Activated CD8-positive, alpha-beta T cell treated with anti-CD3 and anti-CD28 coated beads for 36 hours (primary cell): ENCODE measurements around the gene SPATA19. TPM values are rescaled to one million over a fixed set of nuclear protein-coding genes. Genes with fewer than 3 reads are reported as not detected.

Source experiments
- ATAC-seq: fragments of 200-7000 bp; cut with Tn5 transposase; one replicate; pipeline ENCODE4 v1.10.0; 2021; ENCODE audit warnings: mild to moderate bottlenecking, moderate library complexity
- CTCF ChIA-PET: fragments of 350-600 bp; sonication (Branson Sonifier 250); formaldehyde crosslinking; loops from one replicate; lab custom pipeline; 2021; ENCODE audit warnings: antibody characterized with exemption; lab: Charles Lee
- POLR2A ChIA-PET: fragments of 350-600 bp; sonication (Branson Sonifier 250); formaldehyde crosslinking; loops from one replicate; lab custom pipeline; 2021; ENCODE audit warnings: antibody characterized with exemption; lab: Charles Lee
- DNase-seq: peaks from one replicate; pipeline ENCODE4 v3.0.0-alpha.2; 2020
- H3K27ac Mint-ChIP-seq: one replicate; pipeline ENCODE4 v1.8.0; 2021; ENCODE audit warnings: mild to moderate bottlenecking, mixed read lengths
- H3K27me3 Mint-ChIP-seq: one replicate; pipeline ENCODE4 v1.8.0; 2021; ENCODE audit warnings: mixed read lengths
- H3K36me3 Mint-ChIP-seq: one replicate; pipeline ENCODE4 v1.8.0; 2021; ENCODE audit warnings: low read depth, mixed read lengths
- H3K4me1 Mint-ChIP-seq: one replicate; pipeline ENCODE4 v1.8.0; 2021; ENCODE audit warnings: low read depth, mixed read lengths
- H3K4me3 Mint-ChIP-seq: one replicate; pipeline ENCODE4 v1.8.0; 2021; ENCODE audit warnings: mild to moderate bottlenecking, moderate library complexity, mixed read lengths
- H3K9me3 Mint-ChIP-seq: one replicate; pipeline ENCODE4 v1.8.0; 2021; ENCODE audit warnings: mixed read lengths
- CTCF ChIP-seq: fragments of 200-600 bp; IDR thresholded peaks from one replicate; pipeline ENCODE4 v1.8.0; 2022; ENCODE audit warnings: antibody characterized with exemption, mild to moderate bottlenecking
- intact Hi-C: fragments of 100-400 bp; cut with micrococcal nuclease; formaldehyde crosslinking; loops from one replicate; pipeline ENCODE4 v1.10.0; 2022
- total RNA-seq, 2 experiments: library from RNA; stranded (reverse); gene quantifications; one replicate each; pipeline ENCODE4 v1.2.3, GENCODE V29; 2021

SPATA19 gene
- total RNA-seq, 2 experiments from 2014 or later: not detected

- TF ChIP-seq CTCF: no peak
- no peak overlapping the region for H3K27ac Mint-ChIP-seq
- ChIA-PET CTCF (no interaction called here), POLR2A (no interaction called here)
- no peak overlapping the region for H3K4me3 Mint-ChIP-seq
- DNase-seq: no peak
- H3K9me3 Mint-ChIP-seq: no peaks in the 10 kb centered on the region
- ATAC-seq: no peak
- H3K36me3 Mint-ChIP-seq: no peaks in the 10 kb centered on the region
- intact Hi-C loops: no loop called here
- H3K4me1 Mint-ChIP-seq: no peaks in the 10 kb centered on the region
- H3K27me3 Mint-ChIP-seq: no peaks in the 10 kb centered on the region
Observed at GRCh38 chr11:133825156-133825555, 20.2 kb downstream of the SPATA19 start.

- Mint-ChIP-seq H3K4me3 (no peak overlapping the region), H3K36me3 (no peaks in the 10 kb centered on the region), H3K9me3 (no peaks in the 10 kb centered on the region), H3K27ac (no peak overlapping the region), H3K4me1 (no peaks in the 10 kb centered on the region), H3K27me3 (no peaks in the 10 kb centered on the region)
- ChIA-PET CTCF (no interaction called here), POLR2A (no interaction called here)
- TF ChIP-seq CTCF: no peak
- ATAC-seq (no peak), DNase-seq (no peak)
- intact Hi-C loops: no loop called here
Observed at GRCh38 chr11:133824593-133824992, 20.7 kb downstream of the SPATA19 start.

GRCh38 chr11:133823614-133824013 is 21.7 kb downstream of the SPATA19 start:
- POLR2A ChIA-PET: no interaction called here
- H3K4me1 Mint-ChIP-seq: no peaks in the 10 kb centered on the region
- CTCF ChIA-PET: interaction anchor here (0.8 kb wide), 1 partner anchor 239 kb away, joined by 3 read pairs; no protein-coding TSS in a partner anchor
- TF ChIP-seq CTCF: no peak
- no peak for ATAC-seq
- intact Hi-C loops: no loop called here
- no peaks in the 10 kb centered on the region for H3K36me3 Mint-ChIP-seq
- no peak for DNase-seq
- no peak overlapping the region for H3K27ac Mint-ChIP-seq
- no peaks in the 10 kb centered on the region for H3K27me3 Mint-ChIP-seq
- no peaks in the 10 kb centered on the region for H3K9me3 Mint-ChIP-seq
- H3K4me3 Mint-ChIP-seq: no peak overlapping the region

GRCh38 chr11:133823211-133823610 is 22.1 kb downstream of the SPATA19 start:
- H3K4me1 Mint-ChIP-seq: no peaks in the 10 kb centered on the region

GRCh38 chr11:133821776-133822175 is 23.5 kb downstream of the SPATA19 start:
- H3K36me3 Mint-ChIP-seq: no peaks in the 10 kb centered on the region
- intact Hi-C loops: no loop called here
- no peaks in the 10 kb centered on the region for H3K9me3 Mint-ChIP-seq
- DNase-seq (peak; percentile 63), ATAC-seq (no peak)
- no peak overlapping the region for H3K4me3 Mint-ChIP-seq
- H3K27me3 Mint-ChIP-seq: no peaks in the 10 kb centered on the region
- ChIA-PET CTCF (interaction anchor here (0.6 to 1.9 kb wide), 10 partner anchors 9 to 739 kb away, joined by 3 to 9 read pairs (median 4); no protein-coding TSS in a partner anchor), POLR2A (no interaction called here)
- H3K4me1 Mint-ChIP-seq: no peaks in the 10 kb centered on the region
- TF ChIP-seq CTCF: peak; percentile 60
- H3K27ac Mint-ChIP-seq: no peak overlapping the region

More at GRCh38 chr11:133823211-133823610, 22.1 kb downstream of the SPATA19 start:
- no peak for TF ChIP-seq CTCF
- DNase-seq (no peak), ATAC-seq (no peak)
- CTCF ChIA-PET: interaction anchor here (0.8 kb wide), 1 partner anchor 239 kb away, joined by 3 read pairs; no protein-coding TSS in a partner anchor
- POLR2A ChIA-PET: no interaction called here
- H3K9me3 Mint-ChIP-seq: no peaks in the 10 kb centered on the region
- H3K4me3 Mint-ChIP-seq: no peak overlapping the region
- H3K27ac Mint-ChIP-seq: no peak overlapping the region
- intact Hi-C loops: no loop called here
- no peaks in the 10 kb centered on the region for H3K27me3 Mint-ChIP-seq
- no peaks in the 10 kb centered on the region for H3K36me3 Mint-ChIP-seq
